GM12891 (cell line): ENCODE measurements around the gene SLC13A2.

Source experiments
- PAX5 ChIP-seq: IDR thresholded peaks from 2 replicates; pipeline ENCODE4 v1.6.1; 2011; ENCODE audit warnings: low read length, moderate library complexity, mild to moderate bottlenecking; ENCODE audit not compliant: insufficient read depth, severe bottlenecking
- POLR2A ChIP-seq: IDR thresholded peaks from 2 replicates; pipeline ENCODE4 v1.6.1; 2011; ENCODE audit warnings: low read depth, low read length, control low read depth
- POLR2AphosphoS5 ChIP-seq: IDR thresholded peaks from 2 replicates; pipeline ENCODE4 v1.6.1; 2011; ENCODE audit warnings: low read depth, low read length, control low read depth
- POU2F2 ChIP-seq: IDR thresholded peaks from 2 replicates; pipeline ENCODE4 v1.6.1; 2011; ENCODE audit warnings: low read depth, mild to moderate bottlenecking, control low read depth, low read length, moderate library complexity
- SPI1 ChIP-seq: IDR thresholded peaks from 2 replicates; pipeline ENCODE4 v1.6.1; 2011; ENCODE audit warnings: low read depth, low read length, control low read depth
- TAF1 ChIP-seq: IDR thresholded peaks from 2 replicates; pipeline ENCODE4 v1.6.1; 2011; ENCODE audit warnings: low read depth, low read length, control low read depth

DNA sequence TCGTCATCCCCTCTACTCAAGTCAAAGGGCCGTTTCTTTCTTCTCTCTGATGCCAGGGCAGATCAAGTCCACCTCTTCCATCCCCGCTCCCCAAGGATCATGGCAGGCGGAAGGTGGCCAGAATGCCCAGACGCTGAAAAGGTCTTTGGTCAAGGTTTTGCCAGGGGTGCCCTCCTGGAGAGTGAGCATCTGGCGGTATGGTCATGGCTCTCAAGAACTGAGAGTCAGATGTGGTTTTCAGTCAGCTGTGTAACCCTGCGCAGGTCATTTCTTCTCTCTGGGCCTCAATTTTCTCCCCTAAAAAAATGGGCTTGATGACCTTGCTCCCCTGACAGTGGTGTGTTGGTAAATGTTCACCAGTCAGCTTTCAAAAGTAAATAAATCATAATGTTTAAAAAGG, 45.1 kb downstream of the SLC13A2 start:
- TF ChIP-seq TAF1 (no peak), POLR2AphosphoS5 (no peak), POLR2A (no peak), SPI1 (no peak), POU2F2 (no peak), PAX5 (no peak)
